Brain microvascular endothelial cell (primary cell): ENCODE measurements around the gene ITPA.
A peak's percentile ranks its signal among the peaks of the same experiment; 100 is the strongest.

ENCODE experiments used
- DNase-seq: peaks from one replicate; pipeline ENCODE4 v3.0.0-alpha.2; 2020
- H3K27ac ChIP-seq: fragments of 250-450 bp; sonication (Bioruptor Pico); 2 replicates; pipeline ENCODE4 v1.5.1; 2020; ENCODE audit warnings: mild to moderate bottlenecking, moderate library complexity
- H3K27me3 ChIP-seq: fragments of 250-450 bp; sonication (Bioruptor Pico); replicated peaks from 2 replicates; pipeline ENCODE4 v1.5.1; 2020; ENCODE audit warnings: mild to moderate bottlenecking
- H3K36me3 ChIP-seq: fragments of 250-450 bp; sonication (Bioruptor Pico); replicated peaks from 2 replicates; pipeline ENCODE4 v1.5.1; 2020; ENCODE audit warnings: mild to moderate bottlenecking
- H3K4me3 ChIP-seq: 2 replicates; pipeline ENCODE4 v1.5.1; 2011; ENCODE audit warnings: low read depth, mild to moderate bottlenecking, control low read depth, low read length, moderate library complexity
- in situ Hi-C: cut with HindIII; loops from 2 replicates; pipeline ENCODE4 v1.10.0; 2017; ENCODE audit warnings: low sequenced_read_pairs, low pct_ligation_motif_present
- TF ChIP-seq, protein P1 (sequence below): IDR thresholded peaks from 2 replicates; pipeline ENCODE4 v1.5.1; 2011; ENCODE audit warnings: low read depth, mild to moderate bottlenecking, moderate library complexity, low read length, control low read depth, inconsistent platforms; ENCODE audit errors: missing control alignments

The ITPA gene

GRCh38 chr20:3218307-3218988 is 9.2 kb downstream of the ITPA start:
- Histone ChIP-seq H3K27me3 (no peaks in the 10 kb centered on the region), H3K36me3 (peaks cover 28% of the 10 kb centered on the region), H3K4me3 (no peak overlapping the region), H3K27ac (no peak overlapping the region)
- in situ Hi-C loops = no loop called here
- TF ChIP-seq, protein P1, sequence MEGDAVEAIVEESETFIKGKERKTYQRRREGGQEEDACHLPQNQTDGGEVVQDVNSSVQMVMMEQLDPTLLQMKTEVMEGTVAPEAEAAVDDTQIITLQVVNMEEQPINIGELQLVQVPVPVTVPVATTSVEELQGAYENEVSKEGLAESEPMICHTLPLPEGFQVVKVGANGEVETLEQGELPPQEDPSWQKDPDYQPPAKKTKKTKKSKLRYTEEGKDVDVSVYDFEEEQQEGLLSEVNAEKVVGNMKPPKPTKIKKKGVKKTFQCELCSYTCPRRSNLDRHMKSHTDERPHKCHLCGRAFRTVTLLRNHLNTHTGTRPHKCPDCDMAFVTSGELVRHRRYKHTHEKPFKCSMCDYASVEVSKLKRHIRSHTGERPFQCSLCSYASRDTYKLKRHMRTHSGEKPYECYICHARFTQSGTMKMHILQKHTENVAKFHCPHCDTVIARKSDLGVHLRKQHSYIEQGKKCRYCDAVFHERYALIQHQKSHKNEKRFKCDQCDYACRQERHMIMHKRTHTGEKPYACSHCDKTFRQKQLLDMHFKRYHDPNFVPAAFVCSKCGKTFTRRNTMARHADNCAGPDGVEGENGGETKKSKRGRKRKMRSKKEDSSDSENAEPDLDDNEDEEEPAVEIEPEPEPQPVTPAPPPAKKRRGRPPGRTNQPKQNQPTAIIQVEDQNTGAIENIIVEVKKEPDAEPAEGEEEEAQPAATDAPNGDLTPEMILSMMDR = peak; percentile 72
- no peak for DNase-seq

GRCh38 chr20:3221398-3222226 is 12.3 kb downstream of the ITPA start:
- in situ Hi-C loops = no loop called here
- TF ChIP-seq, protein P1 = no peak
- peaks cover 19% of the 10 kb centered on the region for H3K36me3 ChIP-seq
- H3K27me3 ChIP-seq = no peaks in the 10 kb centered on the region
- DNase-seq = no peak
- no peak overlapping the region for H3K27ac ChIP-seq
- no peak overlapping the region for H3K4me3 ChIP-seq

GRCh38 chr20:3222635-3223600 is 13.6 kb downstream of the ITPA start:
- no peak overlapping the region for H3K27ac ChIP-seq
- no peak overlapping the region for H3K4me3 ChIP-seq
- no peak for DNase-seq
- H3K36me3 ChIP-seq = peaks cover 19% of the 10 kb centered on the region
- no peaks in the 10 kb centered on the region for H3K27me3 ChIP-seq
- in situ Hi-C loops = no loop called here
- TF ChIP-seq, protein P1 = no peak

DNA sequence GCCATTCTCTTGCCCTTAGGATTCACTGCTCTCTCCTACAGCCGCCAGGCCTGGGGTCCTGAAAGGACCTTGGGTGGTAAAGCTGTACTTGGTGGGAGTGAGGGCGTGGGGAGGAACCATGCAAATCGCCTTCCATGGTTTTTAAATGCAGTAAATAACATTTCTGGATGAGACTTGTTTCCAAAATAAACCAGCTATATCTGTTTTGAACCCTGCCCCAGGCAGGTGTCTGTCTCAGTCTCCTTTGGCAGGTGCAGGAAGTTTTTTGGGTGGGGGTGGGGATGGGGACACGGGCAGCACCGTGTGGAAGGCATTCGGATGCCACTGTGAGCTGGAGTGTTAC is 14.3 kb downstream of the ITPA start:
- in situ Hi-C loops = no loop called here
- DNase-seq = no peak
- TF ChIP-seq, protein P1 = no peak
- Histone ChIP-seq H3K36me3 (peaks cover 19% of the 10 kb centered on the region), H3K27me3 (no peaks in the 10 kb centered on the region), H3K27ac (no peak overlapping the region), H3K4me3 (no peak overlapping the region)

DNA sequence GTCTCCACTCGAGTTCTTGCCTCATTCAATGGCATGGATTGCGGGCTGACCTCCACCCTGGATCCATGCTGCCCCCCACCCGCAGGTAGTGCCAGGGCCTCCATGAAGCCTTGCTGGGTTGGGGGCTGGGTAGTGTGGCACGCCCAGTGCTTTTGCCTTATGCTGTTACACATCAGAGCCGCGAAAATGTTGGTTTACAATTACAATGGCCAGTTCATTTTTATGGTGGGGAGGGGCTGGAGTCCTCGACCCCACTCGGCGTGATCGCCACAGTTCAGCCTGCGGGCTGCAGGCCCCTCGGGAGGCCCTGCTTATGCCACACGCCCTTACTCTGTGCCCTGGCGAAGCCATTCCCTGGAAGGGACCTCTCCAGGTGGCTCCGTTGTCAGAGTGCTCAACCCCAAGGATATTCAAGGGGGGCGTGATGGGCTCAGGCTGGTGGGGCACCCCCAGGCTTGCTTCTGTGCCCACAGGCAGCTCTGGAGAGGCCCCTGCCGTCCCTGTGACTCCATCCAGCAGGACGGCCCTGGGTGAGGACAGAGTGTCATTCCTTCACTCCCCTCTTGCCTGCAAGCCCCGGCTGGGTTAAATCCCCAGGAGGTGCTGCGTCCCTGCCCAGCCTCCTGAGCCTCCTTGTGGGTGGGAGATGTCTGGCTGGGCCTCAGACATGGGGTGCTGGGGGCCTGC is 14.8 kb downstream of the ITPA start:
- Histone ChIP-seq H3K27ac (no peak overlapping the region), H3K36me3 (peaks cover 19% of the 10 kb centered on the region), H3K4me3 (no peak overlapping the region), H3K27me3 (no peaks in the 10 kb centered on the region)
- in situ Hi-C loops = no loop called here
- TF ChIP-seq, protein P1 = no peak
- DNase-seq = no peak
